HG03025 (cell line): ENCODE results near the gene ANO8.
"Not testable (repeated sequence)": the region's sequence is repeated elsewhere in the genome, so short reads cannot be mapped to it uniquely, and the experiment has no call there.

ENCODE experiments used
- ATAC-seq: cut with Tn5 transposase; IDR thresholded peaks from one replicate; pipeline ENCODE4 v1.9.1; 2021; ENCODE audit warnings: mild to moderate bottlenecking, moderate library complexity; ENCODE audit not compliant: unreplicated experiment, low FRiP score

Gene ANO8

DNA sequence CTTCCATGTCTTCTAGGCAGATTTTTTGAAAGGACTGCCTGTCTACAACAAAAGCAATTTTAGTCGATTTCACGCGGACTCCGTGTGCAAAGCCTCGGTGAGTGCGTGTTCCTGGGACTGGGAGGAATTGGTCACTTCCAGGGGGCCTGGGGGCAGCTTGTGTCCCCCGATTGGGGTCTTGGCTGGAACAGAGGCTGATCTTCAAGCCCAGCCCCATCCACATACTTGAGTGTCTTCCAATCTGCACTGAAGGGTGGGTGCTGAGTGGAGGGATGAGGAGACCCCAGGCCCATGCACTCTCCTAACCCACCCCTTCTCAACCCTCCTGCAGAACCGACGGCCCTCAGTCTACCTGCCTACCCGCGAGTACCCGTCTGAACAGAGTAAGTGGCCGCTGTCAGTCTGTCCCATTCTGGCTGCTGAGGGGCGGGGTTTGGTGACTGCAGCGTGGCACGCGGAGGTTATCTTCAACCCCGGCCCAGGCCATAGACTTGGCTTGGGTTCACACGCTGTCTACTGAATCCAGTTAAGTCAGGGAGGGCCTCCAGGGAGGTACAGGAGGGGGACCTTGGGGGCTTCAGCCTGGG, 20.6 kb downstream of the ANO8 start:
- no peak for ATAC-seq

DNA sequence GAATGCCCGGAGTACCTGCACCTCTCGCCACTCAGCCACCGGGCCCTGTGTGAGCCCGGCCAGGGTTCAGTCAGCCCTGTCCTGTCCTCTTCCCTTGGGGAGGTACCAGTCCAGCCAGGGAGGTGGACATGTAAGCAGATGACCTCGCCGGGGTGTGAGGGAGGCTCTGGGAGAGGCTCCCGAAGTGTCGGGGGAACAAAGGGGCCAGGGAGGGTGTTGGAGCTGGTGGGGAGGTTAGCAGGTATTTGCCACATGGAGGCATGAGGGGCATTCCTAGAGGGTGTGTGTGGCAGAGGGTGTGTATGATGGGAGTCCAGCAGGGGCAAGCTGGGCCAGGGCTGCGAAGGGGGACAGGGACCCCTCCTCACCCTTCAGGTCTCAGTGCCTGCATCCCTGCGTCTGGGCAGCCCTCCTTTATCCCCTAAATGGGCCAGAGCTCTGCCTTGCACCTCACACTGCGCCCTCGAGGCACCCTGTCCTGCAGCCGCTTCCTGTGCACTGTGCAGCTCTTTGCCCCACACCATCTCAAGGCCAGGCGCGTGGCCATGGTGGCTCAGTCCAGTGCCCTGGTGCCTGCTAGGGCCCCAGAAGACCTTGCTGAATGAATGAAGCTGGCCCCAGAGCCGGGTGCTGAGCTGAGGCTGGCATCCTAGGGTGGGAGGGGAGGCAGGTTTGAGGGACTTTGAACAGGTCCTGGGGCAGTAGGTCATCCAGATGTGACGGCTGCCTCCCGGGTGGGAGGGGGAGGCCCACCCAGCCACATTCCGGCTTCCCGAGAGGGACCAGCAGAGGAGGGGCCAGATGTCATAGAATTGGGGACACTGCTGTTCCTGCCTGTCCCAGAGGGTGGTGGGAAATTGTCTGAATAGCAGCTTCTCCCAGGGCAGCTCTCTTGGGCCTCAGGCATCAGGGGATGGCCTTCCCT, 22.2 kb downstream of the ANO8 start:
- no peak for ATAC-seq

DNA sequence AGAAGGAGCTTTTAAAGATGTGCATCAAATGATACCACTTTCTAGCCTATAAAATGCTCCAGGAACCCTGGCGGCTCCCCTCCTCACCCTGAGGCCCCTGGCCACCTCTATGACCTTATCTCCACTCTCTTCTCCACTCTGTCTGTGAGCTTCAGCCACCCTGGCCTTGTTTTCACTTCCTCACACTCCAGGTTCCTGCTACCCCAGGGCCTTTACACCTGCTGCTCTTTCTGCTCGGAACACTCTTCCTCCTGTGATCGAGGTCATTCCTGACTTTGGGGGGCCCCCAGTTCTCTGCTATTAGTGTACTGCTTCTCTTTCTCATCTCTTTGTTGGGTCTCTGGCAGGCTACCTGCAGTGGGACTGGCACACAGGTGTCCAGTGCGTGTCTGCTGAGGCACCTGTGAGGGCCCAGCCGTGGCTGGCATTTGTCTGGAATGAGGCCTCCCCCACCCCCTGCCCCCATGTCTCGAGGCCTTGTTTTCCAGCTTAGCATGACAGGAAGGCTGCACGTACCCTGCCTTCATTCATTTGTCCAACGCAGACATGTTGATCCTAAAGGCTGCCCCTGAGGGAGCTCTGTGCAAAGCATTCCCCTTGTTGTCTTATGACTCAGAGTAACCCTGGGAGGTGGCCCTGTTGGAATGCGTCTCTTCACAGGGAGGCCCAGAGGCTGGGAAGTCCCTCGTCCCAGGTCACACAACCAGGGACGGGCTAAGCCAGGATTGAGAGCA, 23.0 kb downstream of the ANO8 start:
- no peak for ATAC-seq

DNA sequence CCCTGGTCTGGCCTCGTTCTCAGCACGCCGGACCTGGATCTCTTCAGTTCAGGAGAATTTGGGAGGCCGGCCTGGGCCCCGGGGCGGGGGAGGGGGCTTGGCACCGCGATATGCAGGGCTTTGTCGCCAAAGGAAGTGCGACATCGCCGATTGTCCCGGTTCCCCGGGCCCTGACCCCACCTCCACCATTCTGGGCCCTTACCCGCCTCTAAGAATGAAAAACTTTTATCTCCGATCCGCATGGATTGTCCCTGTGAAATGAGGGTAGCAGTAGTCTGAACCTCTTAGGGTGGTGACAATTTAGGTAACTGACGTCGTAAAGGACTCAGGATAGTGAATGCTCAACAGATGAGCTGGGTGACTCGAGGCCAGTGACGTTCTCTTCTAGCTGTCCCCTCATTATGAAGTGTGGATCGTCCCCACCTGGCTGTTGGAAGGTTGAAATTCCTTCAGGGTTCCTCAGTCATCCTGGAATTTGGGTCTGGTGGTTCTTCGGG, 24.6 kb downstream of the ANO8 start:
- no peak for ATAC-seq

DNA sequence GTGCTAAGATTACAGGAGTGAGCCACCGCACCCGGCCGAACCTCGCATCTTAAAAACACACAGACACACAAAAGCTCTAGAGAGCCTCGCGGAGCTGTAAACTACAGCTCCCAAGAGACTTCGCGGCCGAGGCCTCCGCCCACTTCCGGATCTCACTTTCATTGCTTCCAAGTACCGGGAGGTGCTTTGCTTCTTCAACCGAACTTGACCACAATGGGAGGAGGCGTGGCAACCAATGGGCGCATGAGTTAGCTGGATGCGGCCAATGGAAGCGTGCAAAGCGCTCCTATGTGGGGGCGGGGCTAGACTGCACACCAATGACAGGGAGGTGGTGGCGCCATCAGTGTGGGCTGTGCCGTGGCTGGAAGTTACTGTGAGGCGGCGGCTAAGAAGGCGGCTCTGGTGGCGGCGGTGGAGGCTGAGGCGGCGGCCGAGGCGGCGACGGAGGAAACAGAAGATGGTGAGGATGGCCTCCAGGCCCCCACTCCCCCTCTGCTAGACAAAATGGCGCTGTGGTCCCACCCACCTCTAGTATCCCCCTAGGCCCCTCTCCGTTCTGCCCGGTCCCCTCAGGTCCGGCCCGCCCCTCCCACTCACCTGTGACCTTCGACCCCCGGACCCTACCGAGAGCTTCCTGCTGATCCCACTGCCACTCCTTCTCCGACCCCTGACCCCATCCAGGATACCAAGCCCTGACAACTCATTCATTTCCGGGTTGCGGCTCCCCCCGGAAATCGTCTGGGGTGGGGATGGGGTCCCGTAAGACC, 25.3 kb downstream of the ANO8 start, which contains the start of gene DDA1:
DDA1 (plus strand) TSS at position 366 of the 767 bp plus-strand sequence; CDS start at position 458, 92 bp downstream.
- peak; percentile 51 for ATAC-seq

DNA sequence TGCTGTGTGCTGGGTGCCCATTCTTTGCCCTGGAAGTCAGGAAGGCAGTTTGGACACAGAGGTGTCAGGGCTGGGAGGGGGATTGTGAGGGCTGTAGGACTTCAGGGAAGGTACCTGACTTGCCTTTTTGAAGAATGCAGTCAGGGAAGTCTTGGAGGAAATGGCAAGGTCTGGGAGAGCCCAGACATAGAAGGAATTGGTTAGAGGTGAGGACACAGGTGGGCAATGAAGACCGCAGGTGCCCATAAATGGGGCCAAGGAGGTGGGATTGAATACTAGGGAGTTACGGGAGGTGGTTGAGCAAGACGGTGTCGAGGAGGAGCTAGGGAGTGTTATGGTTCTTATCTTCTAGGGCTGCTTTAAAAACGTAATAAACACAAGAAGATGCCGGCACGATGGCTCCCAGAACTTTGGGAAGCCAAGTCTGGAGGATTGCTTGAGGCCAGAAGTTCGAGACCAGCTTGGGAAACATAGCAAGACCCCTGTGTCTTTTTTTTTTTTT, 26.7 kb downstream of the ANO8 start:
- no peak for ATAC-seq

DNA sequence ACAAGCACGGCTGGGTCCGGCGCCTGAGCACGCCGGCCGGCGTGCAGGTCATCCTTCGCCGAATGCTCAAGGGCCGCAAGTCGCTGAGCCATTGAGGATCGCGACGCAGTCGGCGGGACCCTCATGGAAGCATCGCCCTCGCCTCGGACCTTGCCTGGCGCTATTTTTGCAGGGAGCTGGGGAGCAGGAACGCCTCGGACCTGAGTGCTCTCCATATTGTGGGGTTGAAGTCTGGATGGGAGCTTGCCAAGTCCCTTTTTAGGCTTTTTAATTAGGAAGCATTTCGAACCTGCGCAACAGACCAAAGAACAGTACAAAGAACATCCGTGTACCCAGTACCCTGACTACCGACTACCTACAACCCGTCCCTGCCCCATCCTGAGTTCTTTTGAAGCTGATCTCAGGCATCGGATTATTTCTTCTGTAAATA, 28.4 kb downstream of the ANO8 start:
- ATAC-seq: no peak

DNA sequence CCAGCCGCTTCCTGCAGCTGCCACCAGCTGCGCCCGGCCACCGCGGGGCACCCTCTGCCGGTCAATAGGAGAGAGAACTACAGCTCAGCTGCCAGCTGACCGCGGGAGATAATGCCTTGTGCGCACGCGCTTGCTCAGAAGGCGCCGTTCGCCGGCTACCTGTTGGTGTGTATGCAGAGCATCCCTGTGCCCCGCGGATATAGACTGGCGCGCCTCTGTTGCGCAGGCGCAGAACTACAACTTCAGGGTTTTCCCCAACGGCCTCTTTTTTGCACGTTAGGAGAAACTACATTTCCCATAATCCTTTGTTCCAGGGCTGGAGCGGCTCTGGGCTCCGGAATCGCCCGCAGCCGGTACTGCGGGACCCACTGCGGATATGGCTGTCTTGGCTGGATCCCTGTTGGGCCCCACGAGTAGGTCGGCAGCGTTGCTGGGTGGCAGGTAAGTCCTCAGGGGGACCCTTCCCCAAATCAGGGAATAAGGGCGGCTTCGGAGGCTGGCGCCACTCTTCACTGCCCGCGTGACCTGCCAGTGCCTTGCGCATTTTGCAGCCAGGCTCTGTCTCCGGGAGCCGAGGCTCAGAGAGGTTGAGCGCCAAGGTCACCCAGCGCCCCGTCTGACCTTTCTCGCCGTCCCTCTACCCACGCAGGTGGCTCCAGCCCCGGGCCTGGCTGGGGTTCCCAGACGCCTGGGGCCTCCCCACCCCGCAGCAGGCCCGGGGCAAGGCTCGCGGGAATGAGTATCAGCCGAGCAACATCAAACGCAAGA, 29.0 kb downstream of the ANO8 start, which contains the start of gene MRPL34:
MRPL34 (plus strand) TSS at position 356 of the 768 bp plus-strand sequence; CDS start at position 377, 21 bp downstream.
- peak; percentile 54 for ATAC-seq

DNA sequence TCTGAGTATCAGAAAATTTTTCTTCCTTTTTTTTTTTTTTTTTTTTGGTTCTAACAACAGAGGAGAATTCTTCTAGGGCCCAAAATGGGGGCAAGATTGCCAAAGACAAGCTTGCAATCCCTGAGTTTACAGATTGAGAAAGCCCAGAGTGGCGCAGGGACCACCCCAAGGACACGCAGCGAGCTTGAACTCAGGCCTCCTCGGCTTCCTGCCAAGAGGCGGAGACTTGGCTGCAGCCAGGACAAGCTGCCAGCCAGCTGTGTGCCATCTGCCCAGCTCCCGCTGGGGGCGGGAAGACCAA, 29.5 kb downstream of the ANO8 start:
- ATAC-seq: no peak

DNA sequence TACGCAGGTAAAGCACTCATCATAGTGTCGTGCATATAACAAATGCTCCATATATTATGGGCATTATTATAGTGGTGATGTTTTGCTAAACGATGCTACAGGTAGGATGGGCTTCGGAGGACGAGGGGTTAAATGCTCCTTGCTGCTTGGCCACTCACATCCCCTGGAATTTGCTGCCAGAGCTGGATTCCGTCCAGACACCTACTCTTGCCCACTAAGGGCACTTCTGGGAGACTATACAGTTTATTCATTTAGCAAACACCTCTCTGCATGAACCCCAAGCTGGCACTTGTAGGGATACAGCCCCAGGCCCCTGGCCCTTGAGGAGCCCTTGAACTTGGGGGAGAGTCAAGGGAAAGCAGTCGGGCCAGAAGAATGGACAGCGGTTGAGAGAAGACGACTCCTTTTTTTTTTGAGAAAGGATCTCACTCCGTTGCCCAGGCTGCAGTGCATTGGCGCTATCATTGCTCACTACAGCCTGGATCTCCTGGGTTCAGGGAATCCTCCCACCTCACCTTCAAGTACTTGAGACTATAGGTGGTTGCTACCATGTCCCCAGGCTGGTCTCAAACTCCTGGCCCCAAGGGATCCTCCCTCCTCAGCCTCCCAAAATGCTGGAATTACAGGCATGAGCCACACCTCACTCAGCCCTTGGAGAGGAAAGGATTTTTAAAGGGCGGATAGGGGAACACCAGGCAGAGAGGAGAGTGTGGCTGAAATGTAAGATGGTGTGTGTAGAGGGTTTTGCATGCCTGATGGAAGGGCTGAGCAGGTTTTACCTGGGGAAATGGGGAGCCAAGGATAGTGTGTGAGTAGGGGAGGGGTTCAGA, 30.1 kb downstream of the ANO8 start:
- no peak for ATAC-seq

DNA sequence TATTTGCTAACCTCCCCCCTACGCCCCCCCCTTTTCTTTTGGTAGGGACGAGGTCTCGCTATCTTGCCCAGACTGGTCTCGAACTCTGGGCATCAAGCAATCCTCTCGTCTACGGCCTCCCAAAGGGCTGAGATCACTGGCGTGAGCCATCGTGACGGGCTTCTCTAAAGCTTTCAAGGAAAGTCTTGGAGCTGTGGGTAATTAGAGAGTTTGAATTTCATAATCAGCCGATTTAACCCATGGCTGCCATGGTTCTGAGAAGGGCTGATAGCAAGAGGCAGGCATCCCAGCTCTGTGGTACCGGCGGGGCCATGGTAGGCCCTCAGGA, 30.8 kb downstream of the ANO8 start:
- no peak for ATAC-seq

DNA sequence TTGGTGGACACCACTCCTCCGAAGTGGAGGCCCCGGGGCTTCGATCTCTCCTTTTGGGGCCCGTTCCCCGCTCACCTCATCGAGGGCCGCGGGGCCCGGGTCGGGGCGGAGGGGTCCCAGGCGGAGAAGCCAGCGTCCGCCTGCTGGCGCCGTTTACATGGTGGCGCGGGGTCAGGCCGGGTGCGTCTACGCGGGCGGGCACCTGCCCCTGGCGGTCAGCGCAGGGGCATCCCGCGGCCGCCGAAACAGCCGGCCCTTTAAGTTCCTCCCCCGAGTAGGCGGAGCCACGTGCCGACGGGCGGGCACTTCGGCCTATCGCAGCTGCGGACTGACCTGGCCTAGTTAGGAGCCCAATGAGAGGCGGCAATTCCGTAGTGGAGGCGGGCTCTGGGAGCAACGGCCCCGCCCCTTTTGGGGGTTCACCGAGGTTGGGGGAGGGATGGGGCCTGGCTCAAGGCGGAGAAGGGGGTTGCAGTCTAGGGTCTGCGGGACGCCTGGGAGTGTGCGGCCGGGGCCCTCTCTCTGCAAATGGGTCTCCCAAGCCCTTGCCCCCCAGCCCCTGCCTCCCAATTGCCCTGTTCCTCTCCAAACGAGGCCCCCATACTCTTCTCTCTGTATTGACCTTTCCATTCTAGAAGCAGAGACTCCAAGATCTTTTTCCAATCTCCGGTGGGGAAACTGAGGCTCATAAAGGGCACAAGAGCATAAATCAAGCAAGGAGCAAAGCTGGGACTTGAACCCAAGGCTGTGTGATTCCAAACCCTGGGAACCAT, 31.3 kb downstream of the ANO8 start, which contains the start of gene ABHD8:
ABHD8 (minus strand) TSS at position 259 of the 773 bp plus-strand sequence. CDS start 1,809 bp downstream, outside the sequence.
- ATAC-seq: peak; percentile 53

DNA sequence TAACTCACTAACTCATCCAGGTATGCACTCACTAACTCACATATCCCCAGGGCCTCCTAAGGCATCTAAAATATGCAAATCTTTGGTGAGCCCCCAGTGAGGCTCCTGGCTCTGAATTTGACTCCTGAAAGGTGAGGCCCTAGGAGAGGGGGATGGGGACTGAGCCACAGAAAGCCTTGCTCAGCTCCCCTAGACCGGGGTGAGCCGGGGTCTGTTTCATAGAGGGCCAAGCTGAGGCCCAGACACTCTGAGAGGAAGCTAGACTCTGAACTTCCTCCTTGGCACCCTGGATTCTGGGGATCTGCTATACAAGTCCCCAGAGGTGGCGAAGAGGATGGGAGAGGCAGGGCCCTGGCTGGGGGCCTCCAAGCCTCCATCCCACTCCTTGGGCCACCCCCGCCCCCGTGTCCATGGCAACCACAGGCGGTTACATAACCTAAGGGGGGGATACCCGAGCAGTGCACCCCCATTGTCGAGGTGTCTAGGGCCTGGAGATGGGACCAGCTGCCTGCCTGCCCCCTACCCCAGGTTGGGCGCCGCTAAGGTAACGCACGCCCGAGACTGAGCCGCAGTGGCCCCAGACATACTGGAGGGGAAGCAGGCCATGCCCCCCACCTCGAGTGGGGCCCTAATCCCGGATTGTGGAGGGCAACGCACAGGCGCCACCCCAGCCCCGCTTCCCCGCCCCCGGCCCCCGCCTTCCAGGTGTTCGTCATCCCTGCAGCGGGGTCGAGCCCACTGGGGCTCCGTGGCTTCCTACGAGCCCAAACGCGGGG, 32.1 kb downstream of the ANO8 start:
- ATAC-seq: no peak

DNA sequence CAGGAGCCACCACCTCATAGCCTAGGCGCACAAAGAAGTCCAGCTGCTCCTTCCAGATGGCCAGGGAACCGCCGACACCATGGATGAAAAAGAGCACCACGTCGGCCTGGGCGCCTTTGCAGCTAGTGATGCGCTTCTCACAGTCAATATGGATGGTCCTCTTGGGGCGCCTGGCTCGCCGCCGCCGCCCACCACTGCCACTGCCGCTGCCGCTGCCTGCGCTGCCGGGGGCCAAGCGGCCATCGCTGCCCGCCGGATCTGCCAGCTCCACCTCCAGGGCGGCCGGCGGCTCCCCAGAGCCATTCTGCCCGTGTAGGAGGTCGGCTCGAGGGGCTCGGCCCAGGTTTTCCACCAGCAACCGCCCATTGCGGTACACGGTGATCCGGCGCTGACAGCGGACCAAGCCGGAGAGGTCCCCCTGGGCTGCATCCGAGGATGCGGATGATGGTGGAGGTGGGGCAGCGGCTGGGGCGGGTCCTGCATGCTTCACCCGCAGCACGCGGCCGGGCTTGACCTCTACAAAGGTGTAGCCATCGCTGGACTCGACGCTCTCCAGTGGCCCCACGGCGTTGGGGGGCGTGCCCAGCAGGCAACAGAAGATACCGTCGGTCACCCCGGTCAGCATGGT, 33.5 kb downstream of the ANO8 start:
- ATAC-seq: no peak

DNA sequence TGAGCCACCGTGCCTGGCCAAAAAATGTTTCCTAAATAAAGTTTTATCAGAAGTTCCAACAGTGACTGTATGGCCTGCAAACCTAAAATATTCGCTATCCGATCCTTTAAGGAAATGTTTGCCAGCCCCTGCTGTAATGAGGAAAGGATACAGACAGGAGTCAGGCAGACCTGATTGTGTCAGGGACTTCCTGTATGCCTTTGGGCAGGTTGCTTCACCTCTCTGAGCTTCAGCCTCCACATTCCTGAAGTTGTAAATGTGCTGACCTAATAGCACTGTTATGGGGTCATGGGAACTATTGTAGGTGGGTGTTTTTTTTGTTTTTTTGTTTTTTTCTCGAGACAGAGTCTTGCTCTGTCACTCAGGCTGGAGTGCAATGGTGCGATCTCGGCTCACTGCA, 37.7 kb downstream of the ANO8 start:
- ATAC-seq: no peak

DNA sequence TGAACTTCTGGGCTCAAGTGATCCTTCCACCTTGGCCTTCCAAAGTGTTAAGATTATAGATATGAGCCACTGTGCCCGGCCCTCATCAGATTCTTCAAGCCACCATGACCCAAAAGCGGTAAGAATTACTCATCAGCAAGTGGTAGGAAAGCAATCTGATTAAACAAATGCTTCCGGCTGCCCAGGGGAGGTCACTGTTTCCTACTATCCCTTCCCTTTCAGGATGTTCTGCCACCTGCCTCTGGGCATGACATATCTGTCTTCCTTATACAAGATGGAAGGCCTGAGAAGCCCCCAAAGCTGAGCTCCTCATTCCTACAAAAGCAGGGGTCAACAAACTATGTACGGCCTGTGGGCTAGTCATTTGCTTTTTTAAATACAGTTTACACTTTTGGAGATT, 38.4 kb downstream of the ANO8 start:
- ATAC-seq: no peak

DNA sequence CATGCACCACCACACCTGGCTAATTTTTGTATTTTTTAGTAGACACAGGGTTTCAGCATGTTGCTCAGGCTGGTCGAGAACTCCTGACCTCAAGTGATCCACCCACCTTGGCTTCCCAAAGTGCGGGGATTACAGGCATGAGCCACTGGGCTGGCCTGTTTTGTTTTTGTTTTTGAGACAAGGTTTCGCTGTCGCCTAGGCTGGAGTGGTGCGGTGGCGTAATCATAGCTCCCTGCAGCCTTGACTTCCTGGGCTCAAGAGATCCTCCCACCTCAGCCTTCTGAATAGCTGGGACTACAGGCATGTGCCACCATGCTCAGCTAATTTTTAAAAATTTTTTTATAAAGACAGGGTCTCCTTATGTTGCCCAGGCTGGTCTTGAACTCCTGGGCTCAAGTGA, 39.1 kb downstream of the ANO8 start:
- not testable (repeated sequence) for ATAC-seq
